Heart left ventricle (tissue), 16 donors: Measurements from ENCODE around the gene EPHB1. TPM values are rescaled to one million over a fixed set of nuclear protein-coding genes. Genes with fewer than 3 reads are reported as not detected.

Source experiments
- ATAC-seq, 4 donors: fragments of 200-7000 bp; cut with Tn5 transposase; one replicate each; pipeline ENCODE4 v1.9.1; 2020 to 2022; ENCODE audit warnings: moderate library complexity in 4 of 4, mild to moderate bottlenecking in 3 of 4, moderate number of reproducible peaks in 1 of 4
- DNase-seq, 5 donors: peaks; one replicate each; pipeline ENCODE4 v3.0.0-alpha.2; 2020
- H3K27ac ChIP-seq, 12 donors: fragments of 200-600 bp; sonication (generic) in 4 of 12; one replicate each; pipeline versions ENCODE4 v1.5.0 to v1.8.0; 2016 to 2022; ENCODE audit warnings: mild to moderate bottlenecking in 2 of 12
- H3K27me3 ChIP-seq, 9 donors: fragments of 200-600 bp; sonication (generic) in 2 of 9; one replicate each; pipeline versions ENCODE4 v1.5.1 to v1.8.0; 2016 to 2022; ENCODE audit warnings: mild to moderate bottlenecking in 3 of 9
- H3K36me3 ChIP-seq, 9 donors: fragments of 200-600 bp; sonication (generic) in 2 of 9; one replicate each; pipeline versions ENCODE4 v1.5.0 to v1.8.0; 2018 to 2022; ENCODE audit warnings: mild to moderate bottlenecking in 2 of 9
- H3K4me1 ChIP-seq, 12 donors: fragments of 200-600 bp; sonication (generic) in 4 of 12; one replicate each; pipeline versions ENCODE4 v1.5.0 to v1.8.0; 2016 to 2022; ENCODE audit warnings: mild to moderate bottlenecking in 3 of 12
- H3K4me3 ChIP-seq, 12 donors: fragments of 200-600 bp; sonication (generic) in 4 of 12; one replicate each; pipeline versions ENCODE4 v1.5.0 to v1.8.0; 2017 to 2022; ENCODE audit warnings: mild to moderate bottlenecking in 9 of 12, moderate library complexity in 4 of 12
- H3K9me3 ChIP-seq, 12 donors: fragments of 200-600 bp; sonication (generic) in 4 of 12; one replicate each; pipeline versions ENCODE4 v1.5.0 to v1.8.0; 2016 to 2022; ENCODE audit warnings: mild to moderate bottlenecking in 1 of 12
- CTCF ChIP-seq, 12 donors: fragments of 200-600 bp; sonication (generic) in 4 of 12; IDR thresholded peaks; one replicate each; pipeline versions ENCODE4 v1.5.0 to v1.8.0; 2018 to 2022; ENCODE audit warnings: antibody characterized with exemption in 12 of 12, mild to moderate bottlenecking in 5 of 12
- POLR2A ChIP-seq, 2 donors: fragments of 450-650 bp; IDR thresholded peaks; one replicate each; pipeline ENCODE4 v1.6.1; 2017; ENCODE audit warnings: antibody characterized with exemption in 2 of 2, mild to moderate bottlenecking in 2 of 2, moderate library complexity in 2 of 2
- WGBS, 4 donors: extraction: QIAGEN DNeasy Blood & Tissue Kit in 2 of 4; methylation state at CpG; one replicate each; pipeline versions ENCODE4 v1.1.5 to v1.1.7; 2013 to 2018; 5-methylcytosine and 5-hydroxymethylcytosine counted together
- intact Hi-C, 10 donors: fragments of 100-400 bp; cut with DNase I; formaldehyde crosslinking; loops; one replicate each; pipeline versions ENCODE4 v1.11.1 to v1.14.2; 2022
- polyA plus RNA-seq, 2 donors: library from polyadenylated mRNA; stranded (reverse); fragments of 200-250 nt; gene quantifications; one replicate each; pipeline ENCODE4 v1.2.3, GENCODE V29; 2013
- total RNA-seq, 9 donors: library from RNA; depleted of rRNA in 2 of 9; stranded (reverse); fragments of >200 nt in 2 of 9; fragmentation: NEBNext Ultra II Directional in 3 of 9; extraction: Animal tissue kit (Norgen Biotek cat#: 25700) in 3 of 9; gene quantifications; one replicate each; pipeline versions ENCODE4 v1.1.0 to v1.2.4, GENCODE V29; 2016 to 2023
- donor health status: ischemic (EF 13 %, LVEDD 7.1; RV severe dilation, severe dysfunction).
- donor health status: healthy with polysubstance abuse.
- donor health status: DM: no; HTN: yes; CAD: no.
- donor health status: DM: no; HTN: no; CAD: no.
- donor health status: ischemic (EF 25% LVEDD 6.9; RV normal size, moderate dysfunction).
- donor health status: ischemic (EF 25% LVEDD 5.7; RV mildly dilated, moderate dysfunction).
- donor health status: healthy.
- donor health status: DM: yes; HTN: yes; CAD: no.
- donor health status: ischemic (EF 35%, LVEDD 5.7; RV mildly dilated, moderate dysfunction).
- donor health status: nonischemic (EF 11% LVEDD 7.7; RV severe dilation, severe dysfunction).
- donor health status: DM: yes; HTN: yes; CAD: no.
- donor health status: PGD.
- donor health status: ischemic (EF 29% LVEDD 5.4; RV normal size, mild dysfunction).
- donor health status: nonischemic (EF 23%, LVEDD 6.1; RV moderate dilation, normal function).

Gene EPHB1
- total and polyA plus RNA-seq, 11 donors, result 0.31 to 2.2 (median 1.1) TPM

GRCh38 chr3:134768116-134768515, 26.9 kb upstream of the EPHB1 start:
- Histone ChIP-seq H3K4me1 (no peaks in the 10 kb centered on the region), H3K9me3 (peaks cover 0 to 5% (median 0%) of the 10 kb centered on the region in 12 donors), H3K27me3 (no peaks in the 10 kb centered on the region), H3K4me3 (no peak overlapping the region), H3K27ac (no peak overlapping the region), H3K36me3 (no peaks in the 10 kb centered on the region)
- ATAC-seq (no peak), DNase-seq (no peak)
- 64 to 79% (median 70%) methylated on average over 3 of the region's 3 CpGs for WGBS, 4 donors
- intact Hi-C loops, result loop anchor here in 1 of 10 donors (10.0 kb wide), 1 partner anchor 453 kb away; no protein-coding TSS in a partner anchor
- no peak for TF ChIP-seq POLR2A (IDR thresholded peaks at IDR 0.05)
- no peak for TF ChIP-seq CTCF (IDR thresholded peaks at IDR 0.05)

- Histone ChIP-seq H3K36me3 (no peaks in the 10 kb centered on the region), H3K27ac (no peak overlapping the region), H3K27me3 (no peaks in the 10 kb centered on the region), H3K4me3 (no peak overlapping the region), H3K4me1 (no peaks in the 10 kb centered on the region), H3K9me3 (peaks cover 0 to 5% (median 0%) of the 10 kb centered on the region in 12 donors)
- intact Hi-C loops, result loop anchor here in 1 of 10 donors (10.0 kb wide), 1 partner anchor 454 kb away; no protein-coding TSS in a partner anchor
- TF ChIP-seq POLR2A (IDR thresholded peaks at IDR 0.05), result no peak
- TF ChIP-seq CTCF (IDR thresholded peaks at IDR 0.05), result no peak
- ATAC-seq (no peak), DNase-seq (no peak)
- WGBS, 4 donors, result 82 to 92% (median 90%) methylated on average over 5 of the region's 5 CpGs
Measured at GRCh38 chr3:134768837-134769236, 26.2 kb upstream of the EPHB1 start.

GRCh38 chr3:134769287-134769868, 25.7 kb upstream of the EPHB1 start:
- intact Hi-C loops, result loop anchor here in 1 of 10 donors (10.0 kb wide), 1 partner anchor 455 kb away; no protein-coding TSS in a partner anchor
- WGBS, 4 donors, result 86 to 98% (median 87%) methylated on average over 2 of the region's 2 CpGs
- H3K27me3 ChIP-seq, result no peaks in the 10 kb centered on the region
- no peak for ATAC-seq
- no peaks in the 10 kb centered on the region for H3K4me1 ChIP-seq
- H3K9me3 ChIP-seq, result peaks cover 0 to 5% (median 0%) of the 10 kb centered on the region in 12 donors
- no peak overlapping the region for H3K4me3 ChIP-seq
- TF ChIP-seq CTCF (IDR thresholded peaks at IDR 0.05) (no peak), POLR2A (IDR thresholded peaks at IDR 0.05) (no peak)
- H3K27ac ChIP-seq, result no peak overlapping the region
- no peaks in the 10 kb centered on the region for H3K36me3 ChIP-seq
- DNase-seq, result no peak

GRCh38 chr3:134772011-134772410, 23.0 kb upstream of the EPHB1 start:
- Histone ChIP-seq H3K4me1 (no peaks in the 10 kb centered on the region), H3K27me3 (no peaks in the 10 kb centered on the region), H3K27ac (no peak overlapping the region), H3K36me3 (no peaks in the 10 kb centered on the region), H3K9me3 (peaks cover 0 to 5% (median 0%) of the 10 kb centered on the region in 12 donors), H3K4me3 (no peak overlapping the region)
- no peak for ATAC-seq
- intact Hi-C loops, result no loop called here
- TF ChIP-seq CTCF (IDR thresholded peaks at IDR 0.05) (no peak), POLR2A (IDR thresholded peaks at IDR 0.05) (no peak)
- no peak for DNase-seq
- 80 to 94% (median 85%) methylated on average over 3 of the region's 3 CpGs for WGBS, 4 donors
